Thyroid gland (tissue), 4 donors: ENCODE measurements around the gene PKIG. TPM values are rescaled to one million over a fixed set of nuclear protein-coding genes. Genes with fewer than 3 reads are reported as not detected.
A peak's percentile ranks its signal among the peaks of the same experiment; 100 is the strongest.

Experiments used
- DNase-seq, 2 donors: peaks; one replicate each; pipeline ENCODE4 v3.0.0-alpha.2; 2019
- H3K27ac ChIP-seq, 3 donors: fragments of 200-600 bp; sonication (generic); 1 replicate in 2 of 3; 2 replicates in 1 of 3; pipeline ENCODE4 v1.5.1; 2016 to 2019; ENCODE audit warnings: mild to moderate bottlenecking in 1 of 3, moderate library complexity in 1 of 3
- H3K27me3 ChIP-seq: fragments of 200-600 bp; sonication (generic); one replicate; pipeline ENCODE4 v1.5.1; 2019
- H3K36me3 ChIP-seq, 2 donors: fragments of 200-600 bp; sonication (generic); one replicate each; pipeline ENCODE4 v1.5.1; 2016 to 2019
- H3K4me1 ChIP-seq, 2 donors: fragments of 200-600 bp; sonication (generic); one replicate each; pipeline ENCODE4 v1.5.1; 2017 to 2019
- H3K4me3 ChIP-seq, 3 donors: fragments of 200-600 bp; sonication (generic); replicated peaks in 1 of 3; 1 replicate in 2 of 3; 2 replicates in 1 of 3; pipeline ENCODE4 v1.5.1; 2016; ENCODE audit warnings: mild to moderate bottlenecking in 1 of 3
- H3K9me3 ChIP-seq: fragments of 200-600 bp; sonication (generic); one replicate; pipeline ENCODE4 v1.5.1; 2017
- POLR2A ChIP-seq, 2 donors: fragments of 450-650 bp; IDR thresholded peaks; one replicate each; pipeline ENCODE4 v1.6.1; 2017; ENCODE audit warnings: antibody characterized with exemption in 2 of 2, mild to moderate bottlenecking in 2 of 2, moderate library complexity in 1 of 2
- WGBS, 2 donors: methylation state at CpG; one replicate each; pipeline ENCODE4 v1.1.5; 2017; 5-methylcytosine and 5-hydroxymethylcytosine counted together
- intact Hi-C: fragments of 100-400 bp; cut with DNase I; formaldehyde crosslinking; loops from one replicate; pipeline ENCODE4 v1.15.1; 2023
- total RNA-seq, 4 donors: library from RNA; depleted of rRNA; stranded (reverse); fragments of >200 nt; gene quantifications; one replicate each; pipeline ENCODE4 v1.2.3, GENCODE V29; 2016
- TF ChIP-seq, protein P1 (sequence below), 6 experiments: fragments of 200-600 bp in 3 of 6; fragments of 450-650 bp in 3 of 6; sonication (generic) in 3 of 6; IDR thresholded peaks; one replicate each; pipeline ENCODE4 v1.5.1; 2016 to 2019; ENCODE audit warnings: antibody characterized with exemption in 6 of 6, mild to moderate bottlenecking in 2 of 6, inconsistent platforms in 1 of 6, moderate library complexity in 1 of 6

PKIG gene
- total RNA-seq, 4 donors from 2014 or later = 108 to 145 (median 111) TPM

DNA sequence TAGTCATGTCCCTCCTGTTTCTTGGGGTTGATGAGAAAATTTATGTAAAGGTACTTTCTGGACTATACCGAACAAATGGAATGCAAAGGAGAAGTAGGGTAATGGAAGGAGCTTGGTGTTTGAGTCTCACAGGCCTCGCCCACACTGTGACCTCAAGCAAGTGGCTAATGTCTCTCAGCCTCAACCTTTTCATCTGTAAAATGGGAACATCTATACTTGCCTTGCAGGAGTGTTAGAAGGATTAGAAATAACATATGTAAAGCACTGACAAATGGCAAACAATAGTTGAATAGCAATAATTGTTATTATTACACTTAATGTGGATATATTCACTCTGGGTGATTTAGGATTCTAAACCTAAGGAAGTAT lies 8.9 kb upstream of the PKIG start:
- no peak for TF ChIP-seq POLR2A (IDR thresholded peaks at IDR 0.05)
- TF ChIP-seq, protein P1, sequence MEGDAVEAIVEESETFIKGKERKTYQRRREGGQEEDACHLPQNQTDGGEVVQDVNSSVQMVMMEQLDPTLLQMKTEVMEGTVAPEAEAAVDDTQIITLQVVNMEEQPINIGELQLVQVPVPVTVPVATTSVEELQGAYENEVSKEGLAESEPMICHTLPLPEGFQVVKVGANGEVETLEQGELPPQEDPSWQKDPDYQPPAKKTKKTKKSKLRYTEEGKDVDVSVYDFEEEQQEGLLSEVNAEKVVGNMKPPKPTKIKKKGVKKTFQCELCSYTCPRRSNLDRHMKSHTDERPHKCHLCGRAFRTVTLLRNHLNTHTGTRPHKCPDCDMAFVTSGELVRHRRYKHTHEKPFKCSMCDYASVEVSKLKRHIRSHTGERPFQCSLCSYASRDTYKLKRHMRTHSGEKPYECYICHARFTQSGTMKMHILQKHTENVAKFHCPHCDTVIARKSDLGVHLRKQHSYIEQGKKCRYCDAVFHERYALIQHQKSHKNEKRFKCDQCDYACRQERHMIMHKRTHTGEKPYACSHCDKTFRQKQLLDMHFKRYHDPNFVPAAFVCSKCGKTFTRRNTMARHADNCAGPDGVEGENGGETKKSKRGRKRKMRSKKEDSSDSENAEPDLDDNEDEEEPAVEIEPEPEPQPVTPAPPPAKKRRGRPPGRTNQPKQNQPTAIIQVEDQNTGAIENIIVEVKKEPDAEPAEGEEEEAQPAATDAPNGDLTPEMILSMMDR (IDR thresholded peaks at IDR 0.05) = no peak
- Histone ChIP-seq H3K4me3 (no peak overlapping the region), H3K4me1 (peaks cover 15 to 42% of the 10 kb centered on the region in 2 donors), H3K36me3 (no peaks in the 10 kb centered on the region), H3K27ac (peak overlapping the region; percentile 73 to 82 (median 78)), H3K9me3 (no peaks in the 10 kb centered on the region), H3K27me3 (no peaks in the 10 kb centered on the region)
- DNase-seq = no peak
- intact Hi-C loops = no loop called here
- 91 to 93% methylated on average over 2 of the region's 2 CpGs for WGBS, 2 donors

DNA sequence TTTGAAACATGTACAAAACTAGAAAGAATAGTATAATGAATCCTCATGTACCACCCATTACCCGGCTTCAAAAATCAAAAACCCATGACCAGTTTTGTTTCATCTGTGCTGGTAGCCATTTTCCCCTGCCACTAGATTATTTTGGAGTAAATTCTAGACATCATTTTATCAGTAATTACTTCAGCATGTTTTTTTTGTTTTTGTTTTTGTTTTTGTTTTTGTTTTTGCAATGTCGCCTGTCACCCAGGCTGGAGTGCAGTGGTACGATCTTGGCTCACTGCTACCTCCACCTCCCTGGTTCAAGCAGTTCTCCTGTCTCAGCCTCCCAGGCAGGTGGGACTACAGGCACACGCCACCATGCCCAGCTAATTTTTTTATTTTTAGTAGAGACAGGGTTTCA lies 8.0 kb upstream of the PKIG start:
- Histone ChIP-seq H3K27me3 (no peaks in the 10 kb centered on the region), H3K27ac (peak overlapping the region in 1 of 3 donors; percentile 78), H3K4me3 (no peak overlapping the region), H3K36me3 (no peaks in the 10 kb centered on the region), H3K9me3 (no peaks in the 10 kb centered on the region), H3K4me1 (peaks cover 15 to 42% of the 10 kb centered on the region in 2 donors)
- WGBS, 2 donors = 97 to 99% methylated on average over 4 of the region's 4 CpGs
- no peak for DNase-seq
- intact Hi-C loops = no loop called here
- TF ChIP-seq POLR2A (IDR thresholded peaks at IDR 0.05) = no peak
- TF ChIP-seq, protein P1 (IDR thresholded peaks at IDR 0.05) = no peak

DNA sequence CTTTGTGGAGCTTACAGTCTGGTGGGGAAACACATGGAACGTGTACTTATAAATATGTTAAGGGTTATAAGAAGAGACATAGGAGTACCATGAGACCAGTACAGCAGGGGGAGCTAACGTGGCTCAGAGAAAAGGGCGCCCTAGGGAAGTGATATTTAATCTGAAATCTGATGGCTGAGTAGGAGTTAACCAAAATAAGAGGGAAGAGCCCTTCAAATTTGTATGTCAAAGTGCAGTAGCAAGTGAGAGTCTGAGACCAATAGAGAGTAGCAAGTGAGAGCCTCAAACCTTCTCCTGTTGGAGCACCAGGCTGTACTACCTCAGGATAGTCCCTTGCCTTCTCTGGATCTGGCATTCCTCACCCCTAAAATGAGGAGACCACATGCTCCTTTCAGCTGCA lies 6.1 kb upstream of the PKIG start:
- Histone ChIP-seq H3K36me3 (no peaks in the 10 kb centered on the region), H3K27ac (peak overlapping the region in 2 of 3 donors; percentile 34 to 37), H3K4me3 (no peak overlapping the region), H3K4me1 (peaks cover 17 to 53% of the 10 kb centered on the region in 2 donors), H3K9me3 (no peaks in the 10 kb centered on the region), H3K27me3 (no peaks in the 10 kb centered on the region)
- intact Hi-C loops = no loop called here
- TF ChIP-seq POLR2A (IDR thresholded peaks at IDR 0.05) = no peak
- TF ChIP-seq, protein P1 (IDR thresholded peaks at IDR 0.05) = peak in 1 of 6 experiments; percentile 4
- DNase-seq = no peak
- WGBS, 2 donors = 63 to 72% methylated on average over 3 of the region's 3 CpGs

DNA sequence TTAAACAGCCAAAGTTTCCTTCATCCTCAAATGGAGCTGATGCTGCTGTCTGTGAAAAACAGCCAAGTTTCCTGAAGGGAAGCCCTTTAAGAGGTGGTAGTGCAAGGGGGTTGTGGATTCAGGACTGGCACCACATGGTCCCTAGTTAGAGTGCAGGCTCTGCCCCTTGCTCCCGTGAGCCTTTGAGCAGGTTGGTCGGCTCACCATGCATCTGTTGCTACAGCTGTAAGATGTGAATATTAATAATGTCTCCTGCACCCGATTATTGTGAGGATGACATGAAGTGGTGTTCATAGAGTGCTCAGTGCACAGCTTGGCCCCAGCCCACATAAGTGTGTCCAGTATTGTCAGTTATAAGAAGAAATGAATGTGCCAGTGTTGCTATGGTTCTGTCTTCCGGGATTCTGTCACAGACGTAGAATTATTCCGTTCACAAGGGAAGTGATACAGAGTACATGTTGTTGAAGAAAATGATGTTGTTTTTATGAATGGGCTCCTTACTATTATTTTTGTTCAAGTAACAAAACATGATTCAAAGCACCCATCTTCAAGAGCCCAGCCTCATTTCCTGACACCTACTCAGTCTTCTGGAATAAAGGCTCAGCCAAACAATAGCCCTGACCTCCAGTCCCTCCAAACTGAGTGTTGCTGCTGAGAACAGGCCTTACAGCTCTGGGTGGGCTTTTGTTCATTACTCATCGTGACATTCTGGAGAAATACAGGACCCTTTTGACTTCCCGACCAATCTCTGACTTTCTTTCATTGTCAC lies 2.9 kb upstream of the PKIG start:
- 77 to 85% methylated on average over 8 of the region's 8 CpGs for WGBS, 2 donors

More for the DNA sequence above, 2.9 kb upstream of the PKIG start:
- peak overlapping the region in 2 of 3 donors; percentile 54 to 78 for H3K27ac ChIP-seq
- peaks cover 10 to 34% of the 10 kb centered on the region in 2 donors for H3K4me1 ChIP-seq
- intact Hi-C loops = no loop called here
- TF ChIP-seq, protein P1 (IDR thresholded peaks at IDR 0.05) = no peak
- no peak for TF ChIP-seq POLR2A (IDR thresholded peaks at IDR 0.05)
- H3K4me3 ChIP-seq = no peak overlapping the region
- no peaks in the 10 kb centered on the region for H3K9me3 ChIP-seq
- DNase-seq = no peak
- H3K36me3 ChIP-seq = no peaks in the 10 kb centered on the region
- no peaks in the 10 kb centered on the region for H3K27me3 ChIP-seq
